SH-SY5Y (cell line): ENCODE data around the gene PEAR1.

Source experiments
- GATA2 ChIP-seq: IDR thresholded peaks from 2 replicates; pipeline ENCODE4 v1.6.1; 2011; ENCODE audit warnings: mild to moderate bottlenecking, low read depth, low read length
- GATA3 ChIP-seq: IDR thresholded peaks from 2 replicates; pipeline ENCODE4 v1.6.1; 2011; ENCODE audit warnings: low read depth, mild to moderate bottlenecking, low read length, moderate library complexity

GRCh38 chr1:156856282-156856785 is 37.2 kb upstream of the PEAR1 start:
- no peak for TF ChIP-seq GATA3
- no peak for TF ChIP-seq GATA2
